ENCODE data around the gene LMO7. TPM values are rescaled to one million over a fixed set of nuclear protein-coding genes. Genes with fewer than 3 reads are reported as not detected.

LMO7 gene
- total RNA-seq, 1 experiment from 2014 or later = 11.8 TPM

DNA sequence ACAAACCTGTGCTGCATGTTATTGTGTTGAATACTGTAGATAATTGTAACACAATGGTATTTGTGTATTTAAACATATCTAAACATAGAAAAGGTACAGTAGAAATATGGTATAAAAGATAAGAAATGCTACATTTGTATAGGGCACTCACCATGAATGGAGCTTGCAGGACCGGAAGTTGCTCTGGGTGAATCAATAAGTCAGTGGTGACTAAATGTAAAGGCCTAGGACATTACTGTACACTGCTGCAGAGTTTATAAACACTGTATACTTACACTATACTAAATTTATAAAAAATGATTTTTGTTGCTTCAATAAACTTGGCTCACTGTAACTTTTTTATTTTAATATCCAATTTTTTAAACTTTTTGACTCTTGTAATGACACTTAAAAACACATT is 34.4 kb downstream of the LMO7 start:
- Histone ChIP-seq H3K9me3 (ENCODE audit: control insufficient read depth, insufficient read depth, low read depth, low read length) (no peaks in the 10 kb centered on the region), H3K4me1 (ENCODE audit: control insufficient read depth, insufficient read depth, low read length) (no peaks in the 10 kb centered on the region), H3K27ac (ENCODE audit: low read length) (no peak overlapping the region), H3K4me3 (ENCODE audit: low read depth in 2 of 2, low read length in 2 of 2) (no peak overlapping the region), H3K27me3 (ENCODE audit: control insufficient read depth, insufficient read depth, low read length) (no peaks in the 10 kb centered on the region), H3K36me3 (ENCODE audit: control insufficient read depth, insufficient read depth, low read length) (no peaks in the 10 kb centered on the region)
- no peak for DNase-seq (ENCODE audit: low read depth, low spot score)
- TF ChIP-seq, protein P1, sequence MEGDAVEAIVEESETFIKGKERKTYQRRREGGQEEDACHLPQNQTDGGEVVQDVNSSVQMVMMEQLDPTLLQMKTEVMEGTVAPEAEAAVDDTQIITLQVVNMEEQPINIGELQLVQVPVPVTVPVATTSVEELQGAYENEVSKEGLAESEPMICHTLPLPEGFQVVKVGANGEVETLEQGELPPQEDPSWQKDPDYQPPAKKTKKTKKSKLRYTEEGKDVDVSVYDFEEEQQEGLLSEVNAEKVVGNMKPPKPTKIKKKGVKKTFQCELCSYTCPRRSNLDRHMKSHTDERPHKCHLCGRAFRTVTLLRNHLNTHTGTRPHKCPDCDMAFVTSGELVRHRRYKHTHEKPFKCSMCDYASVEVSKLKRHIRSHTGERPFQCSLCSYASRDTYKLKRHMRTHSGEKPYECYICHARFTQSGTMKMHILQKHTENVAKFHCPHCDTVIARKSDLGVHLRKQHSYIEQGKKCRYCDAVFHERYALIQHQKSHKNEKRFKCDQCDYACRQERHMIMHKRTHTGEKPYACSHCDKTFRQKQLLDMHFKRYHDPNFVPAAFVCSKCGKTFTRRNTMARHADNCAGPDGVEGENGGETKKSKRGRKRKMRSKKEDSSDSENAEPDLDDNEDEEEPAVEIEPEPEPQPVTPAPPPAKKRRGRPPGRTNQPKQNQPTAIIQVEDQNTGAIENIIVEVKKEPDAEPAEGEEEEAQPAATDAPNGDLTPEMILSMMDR (IDR thresholded peaks at IDR 0.05) = no peak
- TF ChIP-seq, protein P2, sequence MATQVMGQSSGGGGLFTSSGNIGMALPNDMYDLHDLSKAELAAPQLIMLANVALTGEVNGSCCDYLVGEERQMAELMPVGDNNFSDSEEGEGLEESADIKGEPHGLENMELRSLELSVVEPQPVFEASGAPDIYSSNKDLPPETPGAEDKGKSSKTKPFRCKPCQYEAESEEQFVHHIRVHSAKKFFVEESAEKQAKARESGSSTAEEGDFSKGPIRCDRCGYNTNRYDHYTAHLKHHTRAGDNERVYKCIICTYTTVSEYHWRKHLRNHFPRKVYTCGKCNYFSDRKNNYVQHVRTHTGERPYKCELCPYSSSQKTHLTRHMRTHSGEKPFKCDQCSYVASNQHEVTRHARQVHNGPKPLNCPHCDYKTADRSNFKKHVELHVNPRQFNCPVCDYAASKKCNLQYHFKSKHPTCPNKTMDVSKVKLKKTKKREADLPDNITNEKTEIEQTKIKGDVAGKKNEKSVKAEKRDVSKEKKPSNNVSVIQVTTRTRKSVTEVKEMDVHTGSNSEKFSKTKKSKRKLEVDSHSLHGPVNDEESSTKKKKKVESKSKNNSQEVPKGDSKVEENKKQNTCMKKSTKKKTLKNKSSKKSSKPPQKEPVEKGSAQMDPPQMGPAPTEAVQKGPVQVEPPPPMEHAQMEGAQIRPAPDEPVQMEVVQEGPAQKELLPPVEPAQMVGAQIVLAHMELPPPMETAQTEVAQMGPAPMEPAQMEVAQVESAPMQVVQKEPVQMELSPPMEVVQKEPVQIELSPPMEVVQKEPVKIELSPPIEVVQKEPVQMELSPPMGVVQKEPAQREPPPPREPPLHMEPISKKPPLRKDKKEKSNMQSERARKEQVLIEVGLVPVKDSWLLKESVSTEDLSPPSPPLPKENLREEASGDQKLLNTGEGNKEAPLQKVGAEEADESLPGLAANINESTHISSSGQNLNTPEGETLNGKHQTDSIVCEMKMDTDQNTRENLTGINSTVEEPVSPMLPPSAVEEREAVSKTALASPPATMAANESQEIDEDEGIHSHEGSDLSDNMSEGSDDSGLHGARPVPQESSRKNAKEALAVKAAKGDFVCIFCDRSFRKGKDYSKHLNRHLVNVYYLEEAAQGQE (IDR thresholded peaks at IDR 0.05; ENCODE audit: insufficient read depth in 1 of 2, low read depth in 2 of 2, low read length in 1 of 2) = no peak
- TF ChIP-seq TCF7L2 (IDR thresholded peaks at IDR 0.05; ENCODE audit: low read depth, low read length) (no peak), POLR2AphosphoS5 (IDR thresholded peaks at IDR 0.05; ENCODE audit: low read depth, low read length) (no peak), SIN3A (IDR thresholded peaks at IDR 0.05; ENCODE audit: borderline replicate concordance, insufficient read depth, low read depth, low read length) (no peak)
- BruUV-seq (replicated peaks) = no TSS peak
- ChIA-PET CTCF (no interaction called here), POLR2A (no interaction called here)
- in situ Hi-C loops (cut with HindIII; ENCODE audit: low pct_unique_long_range_greater_than_20kb, low sequenced_read_pairs) (no loop called here), intact Hi-C loops (cut with micrococcal nuclease; ENCODE audit: unreplicated experiment) (no loop called here)
- no peak for ATAC-seq

DNA sequence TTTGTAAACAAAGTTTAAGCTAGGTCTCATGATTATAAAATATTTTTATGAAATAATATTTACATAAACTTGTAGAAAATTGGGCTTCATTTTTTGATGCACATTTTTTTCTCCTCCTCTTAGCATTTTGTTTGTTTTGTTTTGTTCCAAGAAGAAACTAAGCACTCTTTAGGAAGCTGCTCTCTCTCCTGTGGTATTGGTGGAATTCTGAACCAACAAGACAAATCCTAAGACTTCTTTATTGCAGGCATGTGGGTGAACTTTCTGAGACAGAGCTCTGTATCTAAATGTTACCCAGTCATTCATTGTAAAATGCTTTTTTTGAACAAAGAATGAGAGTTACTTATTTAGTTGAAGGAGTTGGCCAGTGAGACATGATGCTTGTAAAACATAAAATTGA is 39.3 kb downstream of the LMO7 start:
- in situ Hi-C loops (cut with HindIII; ENCODE audit: low pct_unique_long_range_greater_than_20kb, low sequenced_read_pairs) = no loop called here
- ATAC-seq (no peak), DNase-seq (ENCODE audit: low read depth, low spot score) (no peak)
- H3K36me3 ChIP-seq (ENCODE audit: control insufficient read depth, insufficient read depth, low read length) = no peaks in the 10 kb centered on the region
- no peaks in the 10 kb centered on the region for H3K9me3 ChIP-seq (ENCODE audit: control insufficient read depth, insufficient read depth, low read depth, low read length)
- ChIA-PET CTCF (interaction anchor here (0.9 kb wide), 1 partner anchor 1326 kb away, joined by 4 read pairs; no protein-coding TSS in a partner anchor), POLR2A (no interaction called here)
- BruUV-seq (replicated peaks) = no TSS peak
- intact Hi-C loops (cut with micrococcal nuclease; ENCODE audit: unreplicated experiment) = no loop called here
- no peaks in the 10 kb centered on the region for H3K4me1 ChIP-seq (ENCODE audit: control insufficient read depth, insufficient read depth, low read length)
- H3K27ac ChIP-seq (ENCODE audit: low read length) = no peak overlapping the region
- TF ChIP-seq, protein P1 (IDR thresholded peaks at IDR 0.05) = no peak
- no peak for TF ChIP-seq POLR2AphosphoS5 (IDR thresholded peaks at IDR 0.05; ENCODE audit: low read depth, low read length)
- TF ChIP-seq TCF7L2 (IDR thresholded peaks at IDR 0.05; ENCODE audit: low read depth, low read length) = no peak
- TF ChIP-seq, protein P2 (IDR thresholded peaks at IDR 0.05; ENCODE audit: insufficient read depth in 1 of 2, low read depth in 2 of 2, low read length in 1 of 2) = no peak
- no peak for TF ChIP-seq SIN3A (IDR thresholded peaks at IDR 0.05; ENCODE audit: borderline replicate concordance, insufficient read depth, low read depth, low read length)
- no peaks in the 10 kb centered on the region for H3K27me3 ChIP-seq (ENCODE audit: control insufficient read depth, insufficient read depth, low read length)
- no peak overlapping the region for H3K4me3 ChIP-seq (ENCODE audit: low read depth in 2 of 2, low read length in 2 of 2)

Measured in Panc1 (cell line).